ENCODE measurements around the gene DESI2. TPM values are rescaled to one million over a fixed set of nuclear protein-coding genes. Genes with fewer than 3 reads are reported as not detected.

DESI2 gene
- total RNA-seq, 1 experiment from 2014 or later: 58.7 TPM

DNA sequence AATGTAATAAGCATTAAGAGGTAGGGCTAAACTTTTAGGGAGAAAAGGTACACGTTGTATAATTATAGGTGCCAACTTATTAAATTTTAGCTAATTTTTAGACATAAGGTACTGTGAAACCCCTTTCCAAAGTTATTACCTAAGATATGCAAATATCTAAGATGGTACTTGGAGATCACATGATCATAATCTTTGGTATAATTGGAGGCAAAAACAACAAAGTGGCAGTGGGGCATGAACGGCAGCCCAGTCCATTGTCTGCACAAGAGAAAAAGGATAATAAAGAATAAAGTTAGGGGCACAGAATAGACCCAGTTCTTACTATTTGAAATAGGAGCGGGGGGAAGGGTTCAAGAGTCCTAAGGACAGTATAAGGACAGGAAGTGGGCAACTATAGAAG is 51.2 kb downstream of the DESI2 start:
- H3K4me2 ChIP-seq (ENCODE audit: low read length): no peak overlapping the region
- BruUV-seq (replicated peaks): no TSS peak
- H3F3A ChIP-seq (ENCODE audit: low read length, unreplicated experiment): no peaks in the 10 kb centered on the region
- H3K27me3 ChIP-seq (ENCODE audit: low read length): no peaks in the 10 kb centered on the region
- POLR2A ChIA-PET (ENCODE audit: unreplicated experiment): no interaction called here
- no peak overlapping the region for H3K4me3 ChIP-seq (ENCODE audit: low read length)
- H4K20me1 ChIP-seq (ENCODE audit: low read length): no peaks in the 10 kb centered on the region
- no peak overlapping the region for H3K9ac ChIP-seq (ENCODE audit: low read length)
- no peaks in the 10 kb centered on the region for H3K9me3 ChIP-seq (ENCODE audit: low read length)
- no peak overlapping the region for H3K27ac ChIP-seq (ENCODE audit: low read length)
- H2AFZ ChIP-seq (ENCODE audit: low read length): no peak overlapping the region
- no peak for TF ChIP-seq EZH2 (IDR thresholded peaks at IDR 0.05; ENCODE audit: low read length, unreplicated experiment)
- TF ChIP-seq, protein P1, sequence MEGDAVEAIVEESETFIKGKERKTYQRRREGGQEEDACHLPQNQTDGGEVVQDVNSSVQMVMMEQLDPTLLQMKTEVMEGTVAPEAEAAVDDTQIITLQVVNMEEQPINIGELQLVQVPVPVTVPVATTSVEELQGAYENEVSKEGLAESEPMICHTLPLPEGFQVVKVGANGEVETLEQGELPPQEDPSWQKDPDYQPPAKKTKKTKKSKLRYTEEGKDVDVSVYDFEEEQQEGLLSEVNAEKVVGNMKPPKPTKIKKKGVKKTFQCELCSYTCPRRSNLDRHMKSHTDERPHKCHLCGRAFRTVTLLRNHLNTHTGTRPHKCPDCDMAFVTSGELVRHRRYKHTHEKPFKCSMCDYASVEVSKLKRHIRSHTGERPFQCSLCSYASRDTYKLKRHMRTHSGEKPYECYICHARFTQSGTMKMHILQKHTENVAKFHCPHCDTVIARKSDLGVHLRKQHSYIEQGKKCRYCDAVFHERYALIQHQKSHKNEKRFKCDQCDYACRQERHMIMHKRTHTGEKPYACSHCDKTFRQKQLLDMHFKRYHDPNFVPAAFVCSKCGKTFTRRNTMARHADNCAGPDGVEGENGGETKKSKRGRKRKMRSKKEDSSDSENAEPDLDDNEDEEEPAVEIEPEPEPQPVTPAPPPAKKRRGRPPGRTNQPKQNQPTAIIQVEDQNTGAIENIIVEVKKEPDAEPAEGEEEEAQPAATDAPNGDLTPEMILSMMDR (conservative IDR thresholded peaks at IDR 0.05; ENCODE audit: low read depth, low read length): no peak
- TF ChIP-seq EZH2phosphoT487 (IDR thresholded peaks at IDR 0.05; ENCODE audit: borderline replicate concordance, low read length): no peak
- ATAC-seq (no peak), DNase-seq (no peak)
- no peaks in the 10 kb centered on the region for H3K79me2 ChIP-seq (ENCODE audit: low read length)
- peaks cover 23% of the 10 kb centered on the region for H3K36me3 ChIP-seq (ENCODE audit: low read depth, low read length)
- CTCF ChIA-PET: no interaction called here
- H3K9me2 ChIP-seq (replicated peaks; ENCODE audit: low read length): no peaks in the 10 kb centered on the region
- H3K4me1 ChIP-seq (ENCODE audit: insufficient read depth, low read length): no peaks in the 10 kb centered on the region
- intact Hi-C loops (cut with micrococcal nuclease): no loop called here

GRCh38 chr1:244705261-244706234 is 52.6 kb downstream of the DESI2 start:
- H4K20me1 ChIP-seq (ENCODE audit: low read length): no peaks in the 10 kb centered on the region
- H3K79me2 ChIP-seq (ENCODE audit: low read length): no peaks in the 10 kb centered on the region
- no peaks in the 10 kb centered on the region for H3K9me3 ChIP-seq (ENCODE audit: low read length)
- H3K36me3 ChIP-seq (ENCODE audit: low read depth, low read length): peaks cover 12% of the 10 kb centered on the region
- no peak overlapping the region for H3K27ac ChIP-seq (ENCODE audit: low read length)
- ChIA-PET POLR2A (ENCODE audit: unreplicated experiment) (interaction anchor here (0.6 kb wide), 1 partner anchor 129 kb away, joined by 3 read pairs; no protein-coding TSS in a partner anchor), CTCF (no interaction called here)
- TF ChIP-seq EZH2phosphoT487 (IDR thresholded peaks at IDR 0.05; ENCODE audit: borderline replicate concordance, low read length) (no peak), EZH2 (IDR thresholded peaks at IDR 0.05; ENCODE audit: low read length, unreplicated experiment) (no peak)
- TF ChIP-seq, protein P1 (conservative IDR thresholded peaks at IDR 0.05; ENCODE audit: low read depth, low read length): no peak
- intact Hi-C loops (cut with micrococcal nuclease): no loop called here
- no peak overlapping the region for H2AFZ ChIP-seq (ENCODE audit: low read length)
- H3K4me2 ChIP-seq (ENCODE audit: low read length): no peak overlapping the region
- H3K27me3 ChIP-seq (ENCODE audit: low read length): no peaks in the 10 kb centered on the region
- no peaks in the 10 kb centered on the region for H3F3A ChIP-seq (ENCODE audit: low read length, unreplicated experiment)
- H3K4me1 ChIP-seq (ENCODE audit: insufficient read depth, low read length): no peaks in the 10 kb centered on the region
- no peak for DNase-seq
- no peak for ATAC-seq
- no peak overlapping the region for H3K9ac ChIP-seq (ENCODE audit: low read length)
- BruUV-seq (replicated peaks): no TSS peak
- H3K4me3 ChIP-seq (ENCODE audit: low read length): no peak overlapping the region
- no peaks in the 10 kb centered on the region for H3K9me2 ChIP-seq (replicated peaks; ENCODE audit: low read length)

DNA sequence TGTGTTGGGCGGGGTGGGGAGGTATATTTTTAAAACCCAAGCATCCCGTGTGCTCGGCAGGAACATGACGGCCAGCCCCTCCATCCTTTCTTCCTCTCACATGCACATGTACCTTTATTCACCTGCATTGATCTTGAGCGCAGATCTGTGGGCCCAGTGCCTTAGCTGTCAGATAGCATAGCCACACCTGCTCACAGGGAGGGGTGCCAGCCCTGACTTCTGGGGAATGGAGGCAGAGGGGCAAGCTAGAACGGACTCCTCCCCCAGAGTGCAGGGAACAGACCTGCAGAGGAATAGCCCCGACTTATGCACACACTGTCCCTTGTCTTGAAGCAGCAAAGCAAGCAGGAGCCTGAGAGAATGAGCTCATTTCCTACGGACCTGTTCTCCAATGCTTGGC is 56.1 kb downstream of the DESI2 start:
- H3K9me3 ChIP-seq (ENCODE audit: low read length): no peaks in the 10 kb centered on the region
- CTCF ChIA-PET: no interaction called here
- H3K79me2 ChIP-seq (ENCODE audit: low read length): no peaks in the 10 kb centered on the region
- intact Hi-C loops (cut with micrococcal nuclease): no loop called here
- H3K27ac ChIP-seq (ENCODE audit: low read length): no peak overlapping the region
- no peak for DNase-seq
- H3K4me2 ChIP-seq (ENCODE audit: low read length): no peak overlapping the region
- H3F3A ChIP-seq (ENCODE audit: low read length, unreplicated experiment): no peaks in the 10 kb centered on the region
- H3K9ac ChIP-seq (ENCODE audit: low read length): no peak overlapping the region
- peaks cover 8% of the 10 kb centered on the region for H3K36me3 ChIP-seq (ENCODE audit: low read depth, low read length)
- H4K20me1 ChIP-seq (ENCODE audit: low read length): no peaks in the 10 kb centered on the region
- H2AFZ ChIP-seq (ENCODE audit: low read length): no peak overlapping the region
- POLR2A ChIA-PET (ENCODE audit: unreplicated experiment): no interaction called here
- no peaks in the 10 kb centered on the region for H3K4me1 ChIP-seq (ENCODE audit: insufficient read depth, low read length)
- no TSS peak for BruUV-seq (replicated peaks)
- H3K27me3 ChIP-seq (ENCODE audit: low read length): no peaks in the 10 kb centered on the region
- H3K9me2 ChIP-seq (replicated peaks; ENCODE audit: low read length): no peaks in the 10 kb centered on the region
- TF ChIP-seq, protein P1 (conservative IDR thresholded peaks at IDR 0.05; ENCODE audit: low read depth, low read length): no peak
- TF ChIP-seq EZH2 (IDR thresholded peaks at IDR 0.05; ENCODE audit: low read length, unreplicated experiment): no peak
- TF ChIP-seq EZH2phosphoT487 (IDR thresholded peaks at IDR 0.05; ENCODE audit: borderline replicate concordance, low read length): no peak
- no peak overlapping the region for H3K4me3 ChIP-seq (ENCODE audit: low read length)
- no peak for ATAC-seq

All from PC-3 (cell line).